GM18870 (cell line): ENCODE results near the gene UQCC2.
A peak's percentile ranks its signal among the peaks of the same experiment; 100 is the strongest.

Source experiments
- ATAC-seq: cut with Tn5 transposase; IDR thresholded peaks from one replicate; pipeline ENCODE4 v1.9.1; 2021; ENCODE audit warnings: moderate library complexity; ENCODE audit not compliant: unreplicated experiment

Gene UQCC2

GRCh38 chr6:33711140-33712129, at the start of gene UQCC2:
UQCC2 (minus strand) TSS chr6:33711700; CDS start chr6:33711686, 14 bp downstream.
- ATAC-seq = peak; percentile 62

- no peak for ATAC-seq
Observed at GRCh38 chr6:33759887-33760629, 48.6 kb upstream of the UQCC2 start.

- no peak for ATAC-seq
Observed at GRCh38 chr6:33758815-33759216, 47.3 kb upstream of the UQCC2 start.

GRCh38 chr6:33757906-33758305, 46.4 kb upstream of the UQCC2 start:
- no peak for ATAC-seq

- ATAC-seq = no peak
Observed at GRCh38 chr6:33757113-33757512, 45.6 kb upstream of the UQCC2 start.

GRCh38 chr6:33756211-33756954, 44.9 kb upstream of the UQCC2 start:
- ATAC-seq = no peak

- ATAC-seq = no peak
Observed at GRCh38 chr6:33755070-33755869, 43.8 kb upstream of the UQCC2 start.

- ATAC-seq = no peak
Observed at GRCh38 chr6:33754222-33754621, 42.7 kb upstream of the UQCC2 start.

GRCh38 chr6:33752646-33753015, 41.1 kb upstream of the UQCC2 start:
- ATAC-seq = no peak

- no peak for ATAC-seq
Observed at GRCh38 chr6:33751771-33752645, 40.5 kb upstream of the UQCC2 start.

- no peak for ATAC-seq
Observed at GRCh38 chr6:33750244-33750991, 38.9 kb upstream of the UQCC2 start.

- no peak for ATAC-seq
Observed at GRCh38 chr6:33749401-33749800, 37.9 kb upstream of the UQCC2 start.

GRCh38 chr6:33748841-33749240, 37.3 kb upstream of the UQCC2 start:
- no peak for ATAC-seq

GRCh38 chr6:33747823-33748222, 36.3 kb upstream of the UQCC2 start:
- no peak for ATAC-seq

- ATAC-seq = no peak
Observed at GRCh38 chr6:33746651-33747100, 35.2 kb upstream of the UQCC2 start, which contains the start of gene IP6K3. IP6K3 (minus strand) TSS chr6:33746905; CDS start chr6:33735476, 11,429 bp downstream.

GRCh38 chr6:33746036-33746600, 34.6 kb upstream of the UQCC2 start:
- ATAC-seq = no peak

GRCh38 chr6:33745548-33745947, 34.0 kb upstream of the UQCC2 start:
- ATAC-seq = no peak

GRCh38 chr6:33744895-33745546, 33.5 kb upstream of the UQCC2 start:
- ATAC-seq = no peak
